Measurements from ENCODE around the gene YTHDC1.
"Not testable (repeated sequence)": the region's sequence is repeated elsewhere in the genome, so short reads cannot be mapped to it uniquely, and the experiment has no call there.

The YTHDC1 gene

GRCh38 chr4:68349649-68350360, at the start of gene YTHDC1:
TSS of gene YTHDC1 (minus strand) at chr4:68350090. CDS start at chr4:68349753, 337 bp downstream.
- DNase-seq (ENCODE audit: low read depth in 3 of 3, low spot score in 1 of 3): peak; percentile 82 to 91 (median 87)

GRCh38 chr4:68399306-68399705, 49.4 kb upstream of the YTHDC1 start:
- DNase-seq (ENCODE audit: low read depth in 3 of 3, low spot score in 1 of 3): no peak

DNA sequence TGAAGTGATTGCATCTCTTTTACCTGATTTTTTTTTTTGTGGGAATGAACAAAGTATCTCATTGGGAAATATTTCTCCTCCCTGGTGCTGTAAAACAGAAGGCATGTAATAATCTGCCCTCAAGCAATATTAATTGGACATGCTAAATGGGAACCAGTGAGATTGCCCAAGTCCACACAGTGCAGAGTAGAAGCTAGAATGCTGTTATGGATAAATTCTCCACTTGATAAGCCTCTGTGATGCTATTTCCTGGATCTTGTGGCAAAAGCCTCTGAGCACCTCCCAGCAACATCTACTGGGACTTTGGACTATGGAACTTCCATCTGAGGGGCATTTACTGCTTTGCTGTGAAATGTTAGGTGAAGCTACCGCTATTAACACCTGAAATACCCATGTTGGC, 46.9 kb upstream of the YTHDC1 start:
- DNase-seq (ENCODE audit: low read depth in 3 of 3, low spot score in 1 of 3): no peak

DNA sequence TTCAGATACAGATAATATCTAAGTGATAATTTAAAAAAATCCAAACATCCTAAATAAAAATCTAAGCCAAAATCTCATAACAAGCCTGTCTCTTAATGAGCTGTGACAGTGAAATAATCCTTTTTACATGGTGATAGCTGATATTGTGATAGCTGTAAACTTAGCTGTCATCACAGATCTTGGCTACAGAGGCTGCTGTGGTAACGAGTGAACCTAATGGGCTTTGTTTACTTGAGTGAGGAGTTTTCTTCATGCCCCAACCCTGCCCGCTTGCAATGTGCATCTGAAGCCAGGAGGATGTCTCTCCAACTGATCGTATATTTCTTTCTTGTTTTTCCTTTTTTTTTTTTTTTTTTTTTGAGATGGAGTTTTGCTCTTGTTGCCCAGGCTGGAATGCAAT, 41.5 kb upstream of the YTHDC1 start:
- DNase-seq (ENCODE audit: low read depth in 3 of 3, low spot score in 1 of 3): no peak

- DNase-seq (ENCODE audit: low read depth in 3 of 3, low spot score in 1 of 3): no peak
These were observed 40.5 kb upstream of the YTHDC1 start for GRCh38 chr4:68390205-68390935.

GRCh38 chr4:68389386-68389913, 39.6 kb upstream of the YTHDC1 start:
- not testable (repeated sequence) for DNase-seq (ENCODE audit: low read depth in 3 of 3, low spot score in 1 of 3)

DNA sequence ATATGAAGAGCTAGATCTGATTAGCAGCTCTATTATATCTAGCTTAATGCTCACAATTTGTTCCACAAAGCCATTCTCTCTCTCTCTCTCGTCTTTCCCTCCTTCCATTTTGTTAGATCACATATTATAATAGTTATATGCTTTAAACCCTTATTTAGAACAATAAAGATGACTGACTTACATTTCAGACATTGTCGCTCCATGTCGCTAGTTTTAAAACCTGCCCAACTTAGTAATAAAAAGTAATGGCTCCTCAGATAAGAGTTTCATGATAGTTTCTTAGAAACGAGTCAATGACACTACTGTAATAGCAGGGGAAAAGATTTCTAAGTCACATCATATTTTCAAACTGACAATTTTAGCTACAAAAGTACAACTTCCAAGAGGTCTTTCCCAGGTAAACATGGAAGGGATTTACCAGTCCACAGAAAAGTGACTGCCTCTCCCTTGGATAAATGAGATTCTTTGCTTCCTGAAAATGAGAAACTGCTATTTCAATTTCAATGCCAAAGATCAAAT, 38.5 kb upstream of the YTHDC1 start:
- DNase-seq (ENCODE audit: low read depth in 3 of 3, low spot score in 1 of 3): no peak

DNA sequence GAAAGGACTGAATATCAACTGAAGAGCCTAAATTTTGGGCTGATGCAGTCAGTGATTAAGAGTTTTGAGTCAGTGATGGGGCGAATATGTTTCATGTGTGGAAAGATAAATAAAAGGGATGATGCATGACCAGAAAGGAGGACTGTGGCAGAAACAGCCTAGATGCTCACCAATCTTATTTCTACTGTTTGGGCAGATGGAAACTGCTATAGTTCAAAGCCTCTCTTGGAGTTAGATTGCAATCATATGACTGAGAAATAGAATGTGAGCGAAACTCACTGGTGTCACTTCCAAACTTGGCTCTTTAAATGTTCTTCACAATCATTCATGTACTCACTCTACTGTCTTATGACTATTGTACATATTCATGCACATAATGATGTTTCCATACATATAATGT, 35.4 kb upstream of the YTHDC1 start:
- DNase-seq (ENCODE audit: low read depth in 3 of 3, low spot score in 1 of 3): no peak

DNA sequence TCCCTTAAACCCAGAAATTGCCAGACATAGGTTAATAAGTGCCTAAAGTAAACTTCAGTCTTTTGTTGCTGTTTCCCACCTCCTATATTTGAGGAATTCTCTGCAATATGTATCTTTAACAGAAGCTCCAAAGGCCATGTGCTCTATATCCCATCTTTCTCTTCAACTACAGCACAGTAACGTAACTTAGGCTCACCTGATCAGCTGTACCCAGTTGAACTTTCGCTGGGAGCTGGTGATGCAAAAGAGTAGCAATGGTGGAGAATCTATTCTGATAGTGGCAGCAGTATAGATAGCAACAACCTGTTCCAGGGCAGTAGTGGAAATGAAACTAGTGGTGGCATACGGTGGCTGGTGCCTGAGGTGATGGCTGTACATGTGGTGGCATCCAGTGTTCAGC, 33.2 kb upstream of the YTHDC1 start:
- no peak for DNase-seq (ENCODE audit: low read depth in 3 of 3, low spot score in 1 of 3)

DNA sequence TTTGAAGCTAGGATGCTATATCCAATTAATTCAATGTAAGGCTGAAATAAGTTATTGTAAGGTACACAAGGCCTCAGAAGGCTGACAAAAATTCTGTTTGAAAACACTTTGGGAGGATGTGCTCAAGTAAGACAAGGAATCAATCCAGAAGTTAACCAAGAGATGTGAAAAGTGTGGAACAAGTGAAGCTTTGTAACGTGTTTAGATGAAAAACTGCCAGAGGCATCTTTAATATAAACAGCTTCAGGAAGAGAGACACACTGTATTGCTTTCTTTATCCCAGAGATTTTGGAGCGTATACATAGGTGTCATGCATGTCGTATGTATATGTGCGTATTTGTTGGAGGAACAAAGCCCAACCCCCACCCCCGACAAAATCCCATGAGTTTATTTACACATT, 28.3 kb upstream of the YTHDC1 start:
- DNase-seq (ENCODE audit: low read depth in 3 of 3, low spot score in 1 of 3): no peak

- peak in 1 of 3 donors; percentile 16 for DNase-seq (ENCODE audit: low read depth in 3 of 3, low spot score in 1 of 3)
These were observed 26.0 kb upstream of the YTHDC1 start for GRCh38 chr4:68375667-68376559.

- peak in 1 of 3 donors; percentile 30 for DNase-seq (ENCODE audit: low read depth in 3 of 3, low spot score in 1 of 3)
These were observed 23.6 kb upstream of the YTHDC1 start for GRCh38 chr4:68373513-68373912.

GRCh38 chr4:68372588-68372987, 22.7 kb upstream of the YTHDC1 start:
- DNase-seq (ENCODE audit: low read depth in 3 of 3, low spot score in 1 of 3): no peak

GRCh38 chr4:68369142-68369805, 19.4 kb upstream of the YTHDC1 start:
- no peak for DNase-seq (ENCODE audit: low read depth in 3 of 3, low spot score in 1 of 3)

DNA sequence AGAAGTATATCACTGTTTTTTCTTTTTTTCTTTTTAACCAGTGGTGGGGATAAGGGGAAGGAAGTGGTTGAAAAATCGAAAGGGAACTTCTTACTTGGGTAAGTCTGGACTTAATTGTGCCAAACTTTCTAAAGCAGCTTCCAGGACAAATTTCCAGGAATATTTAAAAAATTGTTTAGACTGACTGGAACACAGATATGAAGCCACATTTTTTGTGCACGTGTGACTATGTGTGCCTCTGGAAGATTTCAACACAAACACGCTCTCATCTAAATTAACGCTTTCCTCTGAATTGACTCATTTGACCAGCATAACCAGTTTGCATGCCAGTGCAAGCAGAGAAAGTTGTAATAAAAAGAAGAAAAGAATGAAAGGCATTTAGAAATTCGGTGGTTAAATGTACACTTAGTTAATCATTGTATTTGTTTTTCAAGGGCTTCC, 18.8 kb upstream of the YTHDC1 start:
- no peak for DNase-seq (ENCODE audit: low read depth in 3 of 3, low spot score in 1 of 3)

DNA sequence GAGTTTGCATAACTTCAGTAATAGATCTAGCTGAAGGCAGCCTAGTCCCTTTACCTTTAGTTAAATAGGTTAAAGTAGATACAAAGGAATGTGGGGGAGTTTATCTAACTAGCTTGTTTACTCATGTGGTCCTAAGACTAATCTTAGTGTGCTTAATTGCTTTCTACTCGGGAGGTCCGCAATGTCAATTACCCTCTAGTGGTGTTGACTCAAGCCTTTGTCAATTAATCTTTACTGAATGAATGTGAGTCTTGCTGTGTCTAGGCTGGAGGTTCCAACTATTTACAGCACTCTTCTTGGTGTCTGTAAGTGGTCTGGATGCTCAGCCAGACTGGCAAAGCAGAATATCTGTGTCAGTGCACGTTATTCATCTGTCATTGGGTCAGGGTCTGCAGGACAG, 17.9 kb upstream of the YTHDC1 start:
- DNase-seq (ENCODE audit: low read depth in 3 of 3, low spot score in 1 of 3): no peak

DNA sequence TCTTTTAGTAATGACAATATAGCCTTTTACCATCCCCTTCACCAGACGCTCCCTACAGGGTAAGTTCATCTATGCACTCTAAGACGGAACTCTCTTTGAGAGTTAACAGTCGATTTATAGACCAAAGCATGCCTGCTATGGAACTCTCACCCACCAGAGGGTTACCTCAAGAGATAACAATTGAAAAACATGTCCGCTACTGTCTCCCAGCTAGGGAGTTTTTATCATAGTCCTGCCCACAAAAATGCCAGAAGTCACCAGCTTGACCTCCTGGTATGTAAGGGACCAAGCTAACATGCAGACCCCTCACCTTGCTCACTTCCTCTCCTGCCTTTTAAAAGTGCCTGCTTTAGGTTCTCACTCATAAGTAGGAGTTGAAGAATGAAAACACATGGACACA, 16.7 kb upstream of the YTHDC1 start:
- no peak for DNase-seq (ENCODE audit: low read depth in 3 of 3, low spot score in 1 of 3)

GRCh38 chr4:68365068-68365467, 15.2 kb upstream of the YTHDC1 start:
- DNase-seq (ENCODE audit: low read depth in 3 of 3, low spot score in 1 of 3): no peak

DNA sequence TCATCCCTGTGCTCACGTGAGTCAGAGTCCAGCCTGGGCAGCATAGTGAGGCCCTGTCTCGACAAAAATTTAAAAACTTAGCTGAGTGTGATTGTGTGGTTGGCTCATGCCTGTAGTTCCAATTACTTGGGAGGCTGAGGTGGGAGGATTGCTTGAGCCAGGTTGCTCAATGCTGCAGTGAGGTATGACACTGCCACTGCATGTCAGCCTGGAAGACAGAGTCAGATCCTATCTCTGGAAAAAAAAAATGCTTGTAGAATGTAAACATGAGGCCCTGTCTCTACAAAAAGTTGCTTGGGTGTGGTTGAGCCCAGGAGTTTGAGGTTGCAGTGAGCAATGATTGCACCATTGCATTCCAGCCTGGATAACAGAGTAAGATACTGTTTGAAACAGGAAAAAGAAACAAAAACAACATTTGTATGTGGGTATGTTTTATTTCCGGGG, 11.3 kb upstream of the YTHDC1 start:
- no peak for DNase-seq (ENCODE audit: low read depth in 3 of 3, low spot score in 1 of 3)

- no peak for DNase-seq (ENCODE audit: low read depth in 3 of 3, low spot score in 1 of 3)
These were observed 10.5 kb upstream of the YTHDC1 start for GRCh38 chr4:68360231-68360968.

Measured in stimulated activated CD4-positive, alpha-beta T cell treated with anti-CD3 and anti-CD28 coated beads, TNF-alpha, amount 100 ng/mL, for 1 hour (primary cell).